SK-N-SH (cell line): ENCODE results near the gene TAF5L. TPM values are rescaled to one million over a fixed set of nuclear protein-coding genes. Genes with fewer than 3 reads are reported as not detected.
"Not testable (repeated sequence)": the region's sequence is repeated elsewhere in the genome, so short reads cannot be mapped to it uniquely, and the experiment has no call there.

Experiments used
- CTCF ChIA-PET: fragments of 300-600, 350-600 bp; formaldehyde crosslinking; extraction: SDS; loops from one replicate; lab custom pipeline; 2021; lab: Yijun Ruan, JAX
- POLR2A ChIA-PET: fragments of 350-600 bp; sonication (Branson Sonifier 250); formaldehyde crosslinking; extraction: SDS; loops from one replicate; lab custom pipeline; 2020; ENCODE audit warnings: antibody characterized with exemption, inconsistent platforms; lab: Yijun Ruan, JAX
- DNase-seq: peaks from one replicate; pipeline ENCODE4 v3.0.0; 2012
- H2AFZ ChIP-seq: fragments of 200-600 bp; sonication (generic); 2 replicates; pipeline ENCODE4 v1.8.1; 2016; ENCODE audit warnings: antibody characterized with exemption, mild to moderate bottlenecking, low read depth
- H3F3A ChIP-seq: fragments of 200-600 bp; sonication (generic); replicated peaks from 2 replicates; pipeline ENCODE3; 2016; ENCODE audit warnings: antibody characterized with exemption, mild to moderate bottlenecking; ENCODE audit not compliant: insufficient read depth
- H3K27ac ChIP-seq, 2 experiments: fragments of 200-500 bp in 1 of 2; fragments of 200-600 bp in 1 of 2; sonication (Bioruptor generic) in 1 of 2; sonication (generic), shearing (Covaris generic) in 1 of 2; 2 replicates each; pipeline versions ENCODE4 v1.5.1 to v1.6.1; 2014 to 2016; ENCODE audit warnings: low read depth in 2 of 2, inconsistent platforms in 1 of 2, low read length in 1 of 2, mild to moderate bottlenecking in 1 of 2, mixed read lengths in 1 of 2
- H3K27me3 ChIP-seq: fragments of 200-600 bp; sonication (generic), shearing (Covaris generic); 2 replicates; pipeline ENCODE4 v1.6.1; 2016; ENCODE audit warnings: mixed run types; ENCODE audit not compliant: insufficient read depth
- H3K36me3 ChIP-seq, 2 experiments: fragments of 200-500 bp in 1 of 2; fragments of 200-600 bp in 1 of 2; sonication (Bioruptor generic) in 1 of 2; sonication (generic) in 1 of 2; replicated peaks in 1 of 2; 2 replicates each; pipeline versions ENCODE3 to v1.5.1; 2014 to 2016; ENCODE audit warnings: low read length in 1 of 2, mild to moderate bottlenecking in 1 of 2; ENCODE audit not compliant: insufficient read depth in 2 of 2, control insufficient read depth in 1 of 2
- H3K4me1 ChIP-seq, 2 experiments: fragments of 200-500 bp in 1 of 2; fragments of 200-600 bp in 1 of 2; sonication (Bioruptor generic) in 1 of 2; sonication (generic), shearing (Covaris generic) in 1 of 2; 2 replicates each; pipeline versions ENCODE4 v1.5.1 to v1.6.1; 2014 to 2016; ENCODE audit warnings: low read depth in 1 of 2, low read length in 1 of 2, mixed run types in 1 of 2; ENCODE audit not compliant: insufficient read depth in 2 of 2, control insufficient read depth in 1 of 2
- H3K4me2 ChIP-seq: fragments of 200-600 bp; sonication (generic), shearing (Covaris generic); 2 replicates; pipeline ENCODE4 v1.6.1; 2017; ENCODE audit warnings: mixed run types
- H3K4me3 ChIP-seq, 2 experiments: fragments of 200-500 bp in 1 of 2; fragments of 200-600 bp in 1 of 2; sonication (Bioruptor generic) in 1 of 2; sonication (generic), shearing (Covaris generic) in 1 of 2; 2 replicates each; pipeline versions ENCODE4 v1.5.1 to v1.8.1; 2014 to 2016; ENCODE audit warnings: low read depth in 2 of 2, inconsistent platforms in 1 of 2, low read length in 1 of 2, mild to moderate bottlenecking in 1 of 2, mixed read lengths in 1 of 2, moderate library complexity in 1 of 2
- H3K79me2 ChIP-seq: fragments of 200-600 bp; sonication (generic); 2 replicates; pipeline ENCODE4 v1.8.1; 2017; ENCODE audit warnings: mild to moderate bottlenecking; ENCODE audit not compliant: insufficient read depth
- H3K9ac ChIP-seq: fragments of 200-600 bp; sonication (generic); 2 replicates; pipeline ENCODE4 v1.6.1; 2017; ENCODE audit warnings: mixed run types
- H3K9me2 ChIP-seq: fragments of 200-600 bp; sonication (generic); 2 replicates; pipeline ENCODE4 v1.6.1; 2017; ENCODE audit warnings: mixed run types
- H3K9me3 ChIP-seq: fragments of 200-600 bp; sonication (generic); 2 replicates; pipeline ENCODE4 v1.6.1; 2017; ENCODE audit warnings: mixed run types, mild to moderate bottlenecking, moderate library complexity
- H4K20me1 ChIP-seq: fragments of 200-600 bp; sonication (generic); 2 replicates; pipeline ENCODE4 v1.6.1; 2017; ENCODE audit warnings: mild to moderate bottlenecking, mixed run types; ENCODE audit not compliant: insufficient read depth
- EZH2phosphoT487 ChIP-seq: fragments of 200-600 bp; sonication (generic); IDR thresholded peaks from 2 replicates; pipeline ENCODE4 v1.6.1; 2017; ENCODE audit warnings: low read depth, mixed run types, mild to moderate bottlenecking, antibody characterized with exemption, moderate library complexity, borderline replicate concordance
- NRF1 ChIP-seq: IDR thresholded peaks from 2 replicates; pipeline ENCODE4 v1.6.1; 2012; ENCODE audit warnings: low read depth, mild to moderate bottlenecking, low read length
- SIN3A ChIP-seq: IDR thresholded peaks from 2 replicates; pipeline ENCODE4 v1.6.1; 2012; ENCODE audit warnings: low read depth, mild to moderate bottlenecking, low read length, moderate library complexity, borderline replicate concordance
- TAF1 ChIP-seq: IDR thresholded peaks from 2 replicates; pipeline ENCODE4 v1.6.1; 2012; ENCODE audit warnings: low read depth, mild to moderate bottlenecking, low read length, moderate library complexity, borderline replicate concordance
- TCF12 ChIP-seq: IDR thresholded peaks from 2 replicates; pipeline ENCODE4 v1.4.0; 2012
- TEAD4 ChIP-seq: IDR thresholded peaks from 2 replicates; pipeline ENCODE4 v1.4.0; 2012; ENCODE audit warnings: mild to moderate bottlenecking, borderline replicate concordance; ENCODE audit not compliant: insufficient read depth
- WGBS: methylation state at CpG from one replicate; pipeline ENCODE4 v1.1.6; 2017; ENCODE audit warnings: low lambda C conversion rate; 5-methylcytosine and 5-hydroxymethylcytosine counted together
- polyA plus RNA-seq, 3 experiments: library from polyadenylated mRNA; depleted of rRNA; stranded (reverse); fragments of >200 nt; gene quantifications; 2 replicates each; pipeline ENCODE4 v1.2.3, GENCODE V29; 2012
- TF ChIP-seq, protein P1 (sequence below): IDR thresholded peaks from 2 replicates; pipeline ENCODE4 v1.6.1; 2012; ENCODE audit warnings: mild to moderate bottlenecking, low read depth, low read length, moderate library complexity
- TF ChIP-seq, protein P2 (sequence below): IDR thresholded peaks from 2 replicates; pipeline ENCODE4 v1.4.0; 2012; ENCODE audit warnings: low read depth, borderline replicate concordance
- TF ChIP-seq, protein P3 (sequence below): fragments of 200-600 bp; sonication (generic); IDR thresholded peaks from 2 replicates; pipeline ENCODE4 v1.6.1; 2017; ENCODE audit warnings: antibody characterized with exemption, mild to moderate bottlenecking, moderate library complexity

The TAF5L gene
- polyA plus RNA-seq, 1 of the 3 experiments (the other 2 are of a cell fraction): 17.1 TPM

DNA sequence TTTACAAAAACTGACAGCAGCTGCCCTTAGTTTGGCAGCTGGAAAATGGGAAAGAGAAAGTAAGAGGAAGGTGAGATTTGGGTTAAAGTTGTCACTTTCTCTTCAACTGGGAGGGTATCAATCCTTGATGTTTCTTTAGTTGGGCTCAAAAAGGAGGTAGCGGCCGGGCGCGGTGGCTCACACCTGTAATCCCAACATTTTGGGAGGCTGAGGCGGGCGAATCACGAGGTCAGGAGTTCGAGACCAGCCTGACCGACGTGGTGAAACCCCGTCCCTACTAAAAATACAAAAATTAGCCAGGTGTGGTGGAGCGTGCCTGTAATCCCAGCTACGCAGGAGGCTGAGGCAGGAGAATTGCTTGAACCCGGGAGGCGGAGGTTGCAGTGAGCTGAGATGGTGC lies 65.8 kb downstream of the TAF5L start:
- H3K4me3 ChIP-seq, H3K9me2 ChIP-seq, H3K9me3 ChIP-seq, POLR2A ChIA-PET, H3K36me3 ChIP-seq, H4K20me1 ChIP-seq, H3K27me3 ChIP-seq, H3K9ac ChIP-seq, H3K4me2 ChIP-seq, DNase-seq, H3F3A ChIP-seq, H3K27ac ChIP-seq: not testable (repeated sequence)
- WGBS: 97% methylated on average over 15 of the region's 15 CpGs
- CTCF ChIA-PET: interaction anchor here (0.7 to 3.7 kb wide), 3 partner anchors 12 to 608 kb away, joined by 3 to 42 read pairs (median 3); partner anchors contain the start of genes TAF5L and URB2
- Histone ChIP-seq H3K79me2 (peaks cover 29% of the 10 kb centered on the region), H3K4me1 (peaks cover 0 to 11% of the 10 kb centered on the region in 2 experiments; a peak in 2 of 4 replicates), H2AFZ (peak overlapping the region; percentile 96; the same call in 1 of the 2 replicates)

DNA sequence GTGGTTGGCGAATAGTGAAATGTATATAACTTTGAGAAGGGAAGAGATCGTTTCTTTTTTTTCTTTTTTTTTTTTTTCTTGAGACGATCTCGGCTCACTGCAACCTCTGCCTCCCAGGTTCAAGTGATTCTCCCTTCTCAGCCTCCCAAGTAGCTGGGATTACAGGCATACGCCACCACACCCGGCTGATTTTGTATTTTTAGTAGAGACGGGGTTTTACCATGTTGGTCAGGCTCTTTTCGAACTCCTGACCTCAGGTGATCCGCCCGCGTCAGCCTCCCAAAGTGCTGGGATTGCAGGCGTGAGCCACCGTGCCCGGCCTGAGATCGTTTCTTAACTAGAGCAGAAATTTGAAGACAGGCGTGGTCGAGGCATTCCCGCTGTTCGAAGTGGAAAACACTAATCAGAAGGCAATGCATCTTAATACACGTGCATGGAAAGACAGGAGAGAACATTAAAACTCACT lies 66.6 kb downstream of the TAF5L start:
- Histone ChIP-seq H3K4me1 (peaks cover 0 to 14% of the 10 kb centered on the region in 2 experiments; a peak in 2 of 4 replicates), H3K4me3 (peak overlapping the region; percentile 72 to 90), H3K79me2 (peaks cover 36% of the 10 kb centered on the region), H3K9ac (peak overlapping the region; percentile 43; the same call in 1 of the 2 replicates), H3K4me2 (peak overlapping the region; percentile 79), H2AFZ (peak overlapping the region; percentile 96), H3K27ac (peak overlapping the region; percentile 2 to 65; a peak in 2 of 4 replicates)
- H3K9me3 ChIP-seq, H3K9me2 ChIP-seq, H3K27me3 ChIP-seq, H4K20me1 ChIP-seq, H3K36me3 ChIP-seq, H3F3A ChIP-seq, DNase-seq: not testable (repeated sequence)
- WGBS: 13% methylated on average over 20 of the region's 20 CpGs
- 0 out of 2 replicates have a peak, but pooled peaks have one; percentile 4 for TF ChIP-seq TAF1
- ChIA-PET POLR2A (interaction anchor here (0.9 to 1.2 kb wide), 4 partner anchors 51 to 68 kb away, joined by 4 to 9 read pairs (median 6); partner anchors contain the start of genes NUP133, TAF5L and URB2), CTCF (interaction anchor here (0.6 to 3.7 kb wide), 29 partner anchors 9 to 752 kb away, joined by 3 to 42 read pairs (median 4); partner anchors contain the start of genes NUP133, TAF5L and URB2)

DNA sequence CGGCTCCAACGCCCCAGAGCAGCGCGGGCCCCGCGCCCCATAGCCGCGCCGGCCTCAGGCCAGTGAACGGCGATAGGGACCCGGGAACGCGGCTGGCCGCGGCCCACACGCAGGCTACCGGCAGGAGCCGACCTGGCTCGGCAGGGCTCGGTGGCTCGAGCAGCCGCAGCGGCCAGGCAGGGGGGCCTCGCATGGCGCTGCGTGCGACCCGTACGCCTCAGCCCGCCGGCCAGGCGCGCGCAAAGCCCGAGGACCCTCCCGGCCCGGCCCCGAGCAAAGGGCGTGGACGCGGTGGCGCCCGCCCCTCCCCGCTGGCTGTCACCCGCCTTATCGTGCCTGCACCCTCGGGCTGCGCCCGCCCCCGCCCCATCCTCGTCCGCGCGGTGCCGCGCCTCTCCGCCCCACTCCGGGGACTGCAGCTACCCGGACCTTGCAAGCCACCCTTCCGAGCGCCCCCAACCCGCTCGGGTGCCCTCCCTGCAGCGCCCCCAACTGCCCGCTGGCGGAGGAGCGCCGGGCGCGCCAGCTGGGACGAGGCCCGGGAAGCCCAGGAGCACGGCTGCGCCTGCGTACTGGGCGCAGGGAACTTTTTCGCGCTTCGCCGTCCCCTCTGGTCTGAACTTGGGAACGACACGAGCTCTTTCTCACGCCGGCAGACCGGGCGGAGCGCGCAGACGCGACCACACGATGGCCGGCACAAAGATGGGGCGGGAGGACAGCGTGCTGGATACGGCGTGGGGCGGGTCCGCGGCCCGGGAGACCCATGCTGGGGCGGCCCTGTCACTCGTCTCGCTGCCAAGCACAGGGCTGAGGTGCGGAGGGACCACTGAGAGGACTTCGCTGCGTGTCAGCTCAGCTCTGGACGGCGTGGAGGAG lies 67.2 kb downstream of the TAF5L start, which contains the start of gene ABCB10:
Gene ABCB10 (minus strand): TSS at position 248 of the 876 bp plus-strand sequence. CDS start 55 bp downstream, at position 193.
- H3K9ac ChIP-seq: peak within 1 kb of the TSS; percentile 66
- peak within 1 kb of the TSS; percentile 72 to 90 for H3K4me3 ChIP-seq
- peaks cover 3% of the 10 kb centered on the region for H4K20me1 ChIP-seq
- DNase-seq: peak; percentile 98
- no peaks in the 10 kb centered on the region for H3F3A ChIP-seq
- H3K4me2 ChIP-seq: peak within 1 kb of the TSS; percentile 93
- ChIA-PET POLR2A (interaction anchor here (0.9 to 1.2 kb wide), 5 partner anchors 31 to 69 kb away, joined by 4 to 9 read pairs (median 4); partner anchors contain the start of genes NUP133, TAF5L and URB2), CTCF (interaction anchor here (0.6 to 3.7 kb wide), 31 partner anchors 9 to 865 kb away, joined by 3 to 42 read pairs (median 4); partner anchors contain the start of genes NUP133, TAF5L and URB2)
- H3K27ac ChIP-seq: peak within 1 kb of the TSS; percentile 65 to 75
- H3K79me2 ChIP-seq: peaks cover 43% of the 10 kb centered on the region
- no peaks in the 10 kb centered on the region for H3K9me2 ChIP-seq
- H2AFZ ChIP-seq: peak within 1 kb of the TSS; percentile 96
- H3K36me3 ChIP-seq: no peaks in the 10 kb centered on the region
- no peaks in the 10 kb centered on the region for H3K9me3 ChIP-seq
- under 1% methylated on average over 12 of the region's 109 CpGs for WGBS
- H3K4me1 ChIP-seq: peaks cover 0 to 14% of the 10 kb centered on the region in 2 experiments; a peak in 2 of 4 replicates
- H3K27me3 ChIP-seq: no peaks in the 10 kb centered on the region
- no peak for TF ChIP-seq EZH2phosphoT487
- TF ChIP-seq, protein P1, sequence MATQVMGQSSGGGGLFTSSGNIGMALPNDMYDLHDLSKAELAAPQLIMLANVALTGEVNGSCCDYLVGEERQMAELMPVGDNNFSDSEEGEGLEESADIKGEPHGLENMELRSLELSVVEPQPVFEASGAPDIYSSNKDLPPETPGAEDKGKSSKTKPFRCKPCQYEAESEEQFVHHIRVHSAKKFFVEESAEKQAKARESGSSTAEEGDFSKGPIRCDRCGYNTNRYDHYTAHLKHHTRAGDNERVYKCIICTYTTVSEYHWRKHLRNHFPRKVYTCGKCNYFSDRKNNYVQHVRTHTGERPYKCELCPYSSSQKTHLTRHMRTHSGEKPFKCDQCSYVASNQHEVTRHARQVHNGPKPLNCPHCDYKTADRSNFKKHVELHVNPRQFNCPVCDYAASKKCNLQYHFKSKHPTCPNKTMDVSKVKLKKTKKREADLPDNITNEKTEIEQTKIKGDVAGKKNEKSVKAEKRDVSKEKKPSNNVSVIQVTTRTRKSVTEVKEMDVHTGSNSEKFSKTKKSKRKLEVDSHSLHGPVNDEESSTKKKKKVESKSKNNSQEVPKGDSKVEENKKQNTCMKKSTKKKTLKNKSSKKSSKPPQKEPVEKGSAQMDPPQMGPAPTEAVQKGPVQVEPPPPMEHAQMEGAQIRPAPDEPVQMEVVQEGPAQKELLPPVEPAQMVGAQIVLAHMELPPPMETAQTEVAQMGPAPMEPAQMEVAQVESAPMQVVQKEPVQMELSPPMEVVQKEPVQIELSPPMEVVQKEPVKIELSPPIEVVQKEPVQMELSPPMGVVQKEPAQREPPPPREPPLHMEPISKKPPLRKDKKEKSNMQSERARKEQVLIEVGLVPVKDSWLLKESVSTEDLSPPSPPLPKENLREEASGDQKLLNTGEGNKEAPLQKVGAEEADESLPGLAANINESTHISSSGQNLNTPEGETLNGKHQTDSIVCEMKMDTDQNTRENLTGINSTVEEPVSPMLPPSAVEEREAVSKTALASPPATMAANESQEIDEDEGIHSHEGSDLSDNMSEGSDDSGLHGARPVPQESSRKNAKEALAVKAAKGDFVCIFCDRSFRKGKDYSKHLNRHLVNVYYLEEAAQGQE: no peak
- TF ChIP-seq, protein P2, sequence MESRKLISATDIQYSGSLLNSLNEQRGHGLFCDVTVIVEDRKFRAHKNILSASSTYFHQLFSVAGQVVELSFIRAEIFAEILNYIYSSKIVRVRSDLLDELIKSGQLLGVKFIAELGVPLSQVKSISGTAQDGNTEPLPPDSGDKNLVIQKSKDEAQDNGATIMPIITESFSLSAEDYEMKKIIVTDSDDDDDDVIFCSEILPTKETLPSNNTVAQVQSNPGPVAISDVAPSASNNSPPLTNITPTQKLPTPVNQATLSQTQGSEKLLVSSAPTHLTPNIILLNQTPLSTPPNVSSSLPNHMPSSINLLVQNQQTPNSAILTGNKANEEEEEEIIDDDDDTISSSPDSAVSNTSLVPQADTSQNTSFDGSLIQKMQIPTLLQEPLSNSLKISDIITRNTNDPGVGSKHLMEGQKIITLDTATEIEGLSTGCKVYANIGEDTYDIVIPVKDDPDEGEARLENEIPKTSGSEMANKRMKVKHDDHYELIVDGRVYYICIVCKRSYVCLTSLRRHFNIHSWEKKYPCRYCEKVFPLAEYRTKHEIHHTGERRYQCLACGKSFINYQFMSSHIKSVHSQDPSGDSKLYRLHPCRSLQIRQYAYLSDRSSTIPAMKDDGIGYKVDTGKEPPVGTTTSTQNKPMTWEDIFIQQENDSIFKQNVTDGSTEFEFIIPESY: no peak
- TF ChIP-seq NRF1: peak; percentile 96
- peak; percentile 83 for TF ChIP-seq SIN3A
- TF ChIP-seq, protein P3, sequence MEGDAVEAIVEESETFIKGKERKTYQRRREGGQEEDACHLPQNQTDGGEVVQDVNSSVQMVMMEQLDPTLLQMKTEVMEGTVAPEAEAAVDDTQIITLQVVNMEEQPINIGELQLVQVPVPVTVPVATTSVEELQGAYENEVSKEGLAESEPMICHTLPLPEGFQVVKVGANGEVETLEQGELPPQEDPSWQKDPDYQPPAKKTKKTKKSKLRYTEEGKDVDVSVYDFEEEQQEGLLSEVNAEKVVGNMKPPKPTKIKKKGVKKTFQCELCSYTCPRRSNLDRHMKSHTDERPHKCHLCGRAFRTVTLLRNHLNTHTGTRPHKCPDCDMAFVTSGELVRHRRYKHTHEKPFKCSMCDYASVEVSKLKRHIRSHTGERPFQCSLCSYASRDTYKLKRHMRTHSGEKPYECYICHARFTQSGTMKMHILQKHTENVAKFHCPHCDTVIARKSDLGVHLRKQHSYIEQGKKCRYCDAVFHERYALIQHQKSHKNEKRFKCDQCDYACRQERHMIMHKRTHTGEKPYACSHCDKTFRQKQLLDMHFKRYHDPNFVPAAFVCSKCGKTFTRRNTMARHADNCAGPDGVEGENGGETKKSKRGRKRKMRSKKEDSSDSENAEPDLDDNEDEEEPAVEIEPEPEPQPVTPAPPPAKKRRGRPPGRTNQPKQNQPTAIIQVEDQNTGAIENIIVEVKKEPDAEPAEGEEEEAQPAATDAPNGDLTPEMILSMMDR: peak; percentile 84
- TF ChIP-seq TEAD4: no peak
- peak; percentile 40; the same call in 1 of the 2 replicates for TF ChIP-seq TCF12
